OCI-LY1 (cell line): ENCODE measurements around the gene BCL2L13.

Experiments used
- EZH2 ChIP-seq: fragments of 200-600 bp; sonication (generic), shearing (Covaris generic); IDR thresholded peaks from 2 replicates; pipeline ENCODE4 v1.8.0; 2017; ENCODE audit warnings: borderline replicate concordance, mixed run types, mild to moderate bottlenecking, antibody characterized with exemption, low read length, moderate library complexity, mixed read lengths
- TF ChIP-seq, protein P1 (sequence below): fragments of 200-600 bp; sonication (generic), shearing (Covaris generic); IDR thresholded peaks from 2 replicates; pipeline ENCODE4 v1.5.1; 2017; ENCODE audit warnings: mild to moderate bottlenecking, antibody characterized with exemption, low read length, moderate library complexity, mixed read lengths

DNA sequence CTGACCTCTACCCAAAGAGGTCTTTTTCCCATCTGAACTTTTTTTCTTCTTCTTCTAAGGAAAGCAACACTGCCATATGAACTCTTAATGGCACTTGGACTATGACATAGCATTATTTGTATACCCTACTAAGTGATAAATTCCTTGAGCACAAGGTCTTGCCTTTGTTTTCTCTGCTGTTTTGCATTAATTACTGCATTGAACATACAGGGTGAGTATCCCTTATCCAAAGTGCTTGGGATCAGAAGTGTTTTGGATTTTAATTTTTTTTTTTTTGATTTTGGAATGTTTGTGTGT, 86.9 kb downstream of the BCL2L13 start:
- TF ChIP-seq, protein P1, sequence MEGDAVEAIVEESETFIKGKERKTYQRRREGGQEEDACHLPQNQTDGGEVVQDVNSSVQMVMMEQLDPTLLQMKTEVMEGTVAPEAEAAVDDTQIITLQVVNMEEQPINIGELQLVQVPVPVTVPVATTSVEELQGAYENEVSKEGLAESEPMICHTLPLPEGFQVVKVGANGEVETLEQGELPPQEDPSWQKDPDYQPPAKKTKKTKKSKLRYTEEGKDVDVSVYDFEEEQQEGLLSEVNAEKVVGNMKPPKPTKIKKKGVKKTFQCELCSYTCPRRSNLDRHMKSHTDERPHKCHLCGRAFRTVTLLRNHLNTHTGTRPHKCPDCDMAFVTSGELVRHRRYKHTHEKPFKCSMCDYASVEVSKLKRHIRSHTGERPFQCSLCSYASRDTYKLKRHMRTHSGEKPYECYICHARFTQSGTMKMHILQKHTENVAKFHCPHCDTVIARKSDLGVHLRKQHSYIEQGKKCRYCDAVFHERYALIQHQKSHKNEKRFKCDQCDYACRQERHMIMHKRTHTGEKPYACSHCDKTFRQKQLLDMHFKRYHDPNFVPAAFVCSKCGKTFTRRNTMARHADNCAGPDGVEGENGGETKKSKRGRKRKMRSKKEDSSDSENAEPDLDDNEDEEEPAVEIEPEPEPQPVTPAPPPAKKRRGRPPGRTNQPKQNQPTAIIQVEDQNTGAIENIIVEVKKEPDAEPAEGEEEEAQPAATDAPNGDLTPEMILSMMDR: no peak
- TF ChIP-seq EZH2: no peak
